GM12878 (cell line): Measurements from ENCODE around the gene PMAIP1. TPM values are rescaled to one million over a fixed set of nuclear protein-coding genes. Genes with fewer than 3 reads are reported as not detected.

Experiments
- ATF7 ChIP-seq: fragments of 450-650 bp; IDR thresholded peaks from 2 replicates; pipeline ENCODE4 v1.6.1; 2016; ENCODE audit warnings: low read depth, mild to moderate bottlenecking
- CHD2 ChIP-seq: IDR thresholded peaks from 2 replicates; pipeline ENCODE4 v1.6.1; 2011; ENCODE audit warnings: low read depth, low read length, improper control_type of control experiment, borderline replicate concordance
- EP300 ChIP-seq, 2 experiments: fragments of 150-350 bp in 1 of 2; IDR thresholded peaks; 2 replicates each; pipeline ENCODE4 v1.6.1; 2011 to 2012; ENCODE audit warnings: low read depth in 2 of 2, low read length in 2 of 2, borderline replicate concordance in 1 of 2, improper control_type of control experiment in 1 of 2, inconsistent platforms in 1 of 2; ENCODE audit not compliant: control insufficient read depth in 1 of 2
- FOS ChIP-seq: IDR thresholded peaks from 3 replicates; pipeline ENCODE4 v1.6.1; 2011; ENCODE audit warnings: borderline replicate concordance; ENCODE audit not compliant: insufficient read length; ENCODE audit errors: extremely low read depth
- HCFC1 ChIP-seq: fragments of 150-350 bp; IDR thresholded peaks from 2 replicates; pipeline ENCODE4 v1.6.1; 2014; ENCODE audit warnings: low read length
- JUNB ChIP-seq: IDR thresholded peaks from 2 replicates; pipeline ENCODE4 v1.6.1; 2016; ENCODE audit warnings: antibody characterized with exemption, mild to moderate bottlenecking
- KAT2A ChIP-seq: conservative IDR thresholded peaks from 2 replicates; pipeline ENCODE4 v1.6.1; 2011; ENCODE audit warnings: low read depth, low read length; ENCODE audit not compliant: control insufficient read depth
- KLF5 ChIP-seq: fragments of 450-650 bp; IDR thresholded peaks from 2 replicates; pipeline ENCODE4 v1.6.1; 2014; ENCODE audit warnings: mild to moderate bottlenecking; ENCODE audit not compliant: partially characterized antibody
- MTA3 ChIP-seq: IDR thresholded peaks from 2 replicates; pipeline ENCODE4 v1.6.1; 2012; ENCODE audit warnings: low read length, inconsistent platforms, borderline replicate concordance
- MYB ChIP-seq: fragments of 150-350 bp; IDR thresholded peaks from 2 replicates; pipeline ENCODE4 v1.6.1; 2014; ENCODE audit warnings: mild to moderate bottlenecking, low read depth, low read length, borderline replicate concordance
- PML ChIP-seq: IDR thresholded peaks from 2 replicates; pipeline ENCODE4 v1.6.1; 2012; ENCODE audit warnings: low read length, inconsistent platforms
- POLR2A ChIP-seq: IDR thresholded peaks from 2 replicates; pipeline ENCODE4 v1.6.1; 2011; ENCODE audit warnings: low read depth, mild to moderate bottlenecking, low read length
- RAD21 ChIP-seq: IDR thresholded peaks from 2 replicates; pipeline ENCODE4 v1.6.1; 2011; ENCODE audit warnings: mild to moderate bottlenecking, low read depth, low read length, moderate library complexity; ENCODE audit not compliant: insufficient read depth
- SIX5 ChIP-seq: IDR thresholded peaks from 2 replicates; pipeline ENCODE4 v1.6.1; 2011; ENCODE audit warnings: mild to moderate bottlenecking, low read depth, low read length, moderate library complexity; ENCODE audit not compliant: severe bottlenecking
- SMARCA5 ChIP-seq: fragments of 450-650 bp; IDR thresholded peaks from 2 replicates; pipeline ENCODE4 v1.6.1; 2017; ENCODE audit warnings: mild to moderate bottlenecking
- STAT3 ChIP-seq: IDR thresholded peaks from 2 replicates; pipeline ENCODE4 v1.6.1; 2011; ENCODE audit warnings: low read depth, low read length, improper control_type of control experiment
- TCF7 ChIP-seq: IDR thresholded peaks from 2 replicates; pipeline ENCODE4 v1.6.1; 2014; ENCODE audit warnings: antibody characterized with exemption, borderline replicate concordance
- polyA plus RNA-seq, 11 experiments: library from polyadenylated mRNA; depleted of rRNA in 4 of 11; unstranded in 6 of 11; stranded (reverse) in 5 of 11; fragments of >200 nt; fragmentation: Nextera tagmentation in 4 of 11; fragmentation: Illumina TruSeq in 1 of 11; extraction: Ambion mirVana in 4 of 11; extraction: Trizol in 1 of 11; gene quantifications; 1 replicate in 1 of 11; 2 replicates in 10 of 11; pipeline versions ENCODE4 v1.2.1 to v1.2.3, GENCODE V29; 2011 to 2016; ENCODE audit warnings: inconsistent platforms in 2 of 11, missing spikeins in 2 of 11, low read depth in 1 of 11
- total RNA-seq, 4 experiments: library from RNA; depleted of rRNA in 3 of 4; stranded (reverse); fragments of >200 nt in 3 of 4; fragmentation: Illumina TruSeq in 1 of 4; extraction: Trizol in 1 of 4; gene quantifications; 2 replicates each; pipeline versions ENCODE4 v1.2.1 to v1.2.3, GENCODE V29; 2013 to 2021
- TF ChIP-seq, protein P1 (sequence below), 3 experiments: IDR thresholded peaks in 2 of 3; conservative IDR thresholded peaks in 1 of 3; 2 replicates each; pipeline ENCODE4 v1.5.1; 2011; ENCODE audit warnings: low read depth in 3 of 3, low read length in 3 of 3, mild to moderate bottlenecking in 3 of 3, control low read depth in 2 of 3, moderate library complexity in 2 of 3, inconsistent platforms in 1 of 3, mixed read lengths in 1 of 3; ENCODE audit not compliant: control insufficient read depth in 2 of 3, insufficient read depth in 1 of 3; ENCODE audit errors: extremely low read depth in 1 of 3
- TF ChIP-seq, protein P2 (sequence below): fragments of 450-650 bp; IDR thresholded peaks from 2 replicates; pipeline ENCODE4 v1.6.1; 2018; ENCODE audit warnings: mild to moderate bottlenecking, low read depth, moderate library complexity; ENCODE audit not compliant: partially characterized antibody
- TF ChIP-seq, protein P3 (sequence below): IDR thresholded peaks from 2 replicates; pipeline ENCODE4 v1.6.1; 2012; ENCODE audit warnings: mild to moderate bottlenecking, low read depth, low read length
- TF ChIP-seq, protein P4 (sequence below): fragments of 450-650 bp; IDR thresholded peaks from 2 replicates; pipeline ENCODE4 v1.6.1; 2016; ENCODE audit warnings: mild to moderate bottlenecking

PMAIP1 gene
- total and polyA plus RNA-seq, 10 of the 15 experiments (the other 5 are each of a cell fraction or from before 2014, with no cell fraction given): 74.0 to 219 (median 112) TPM

DNA sequence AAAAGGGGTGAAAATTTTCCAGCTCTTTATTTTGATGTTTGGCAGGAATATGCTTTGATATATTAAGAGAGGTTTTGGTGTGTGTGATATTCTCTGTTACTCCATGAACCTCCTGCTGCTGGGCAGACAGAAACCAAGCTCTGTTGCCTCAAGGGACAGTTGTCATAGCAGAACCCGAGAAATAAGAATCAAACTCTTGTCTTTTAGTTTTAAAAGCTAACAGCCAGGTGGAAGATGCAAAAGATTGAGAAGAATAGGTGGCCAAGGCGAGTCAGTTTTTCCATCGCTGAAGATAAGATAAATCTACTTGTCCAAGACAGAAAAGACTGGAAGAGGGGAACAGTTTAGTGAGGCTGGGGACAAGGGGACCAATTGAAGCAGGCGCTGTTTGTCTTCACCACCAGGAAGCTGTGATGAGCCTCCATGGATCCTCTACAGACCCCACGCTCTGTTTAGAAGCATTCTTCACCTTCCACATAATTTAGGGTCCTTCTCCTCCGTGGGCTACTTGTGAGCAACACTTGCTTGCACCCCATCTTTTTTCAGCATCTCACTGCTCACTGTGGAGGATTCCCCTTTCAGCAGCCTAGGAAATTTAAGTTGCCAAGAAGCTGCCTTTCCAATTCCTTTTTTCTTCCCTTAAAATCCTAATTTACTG, 23.9 kb downstream of the PMAIP1 start (continued):
- TF ChIP-seq, protein P1, sequence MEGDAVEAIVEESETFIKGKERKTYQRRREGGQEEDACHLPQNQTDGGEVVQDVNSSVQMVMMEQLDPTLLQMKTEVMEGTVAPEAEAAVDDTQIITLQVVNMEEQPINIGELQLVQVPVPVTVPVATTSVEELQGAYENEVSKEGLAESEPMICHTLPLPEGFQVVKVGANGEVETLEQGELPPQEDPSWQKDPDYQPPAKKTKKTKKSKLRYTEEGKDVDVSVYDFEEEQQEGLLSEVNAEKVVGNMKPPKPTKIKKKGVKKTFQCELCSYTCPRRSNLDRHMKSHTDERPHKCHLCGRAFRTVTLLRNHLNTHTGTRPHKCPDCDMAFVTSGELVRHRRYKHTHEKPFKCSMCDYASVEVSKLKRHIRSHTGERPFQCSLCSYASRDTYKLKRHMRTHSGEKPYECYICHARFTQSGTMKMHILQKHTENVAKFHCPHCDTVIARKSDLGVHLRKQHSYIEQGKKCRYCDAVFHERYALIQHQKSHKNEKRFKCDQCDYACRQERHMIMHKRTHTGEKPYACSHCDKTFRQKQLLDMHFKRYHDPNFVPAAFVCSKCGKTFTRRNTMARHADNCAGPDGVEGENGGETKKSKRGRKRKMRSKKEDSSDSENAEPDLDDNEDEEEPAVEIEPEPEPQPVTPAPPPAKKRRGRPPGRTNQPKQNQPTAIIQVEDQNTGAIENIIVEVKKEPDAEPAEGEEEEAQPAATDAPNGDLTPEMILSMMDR (IDR thresholded peaks at IDR 0.05 in 2 of 3, conservative IDR thresholded peaks at IDR 0.05 in 1 of 3; ENCODE audit: control insufficient read depth in 2 of 3, extremely low read depth in 1 of 3, insufficient read depth in 1 of 3, low read depth in 3 of 3, low read length in 3 of 3): no peak
- no peak for TF ChIP-seq CHD2
- TF ChIP-seq, protein P2, sequence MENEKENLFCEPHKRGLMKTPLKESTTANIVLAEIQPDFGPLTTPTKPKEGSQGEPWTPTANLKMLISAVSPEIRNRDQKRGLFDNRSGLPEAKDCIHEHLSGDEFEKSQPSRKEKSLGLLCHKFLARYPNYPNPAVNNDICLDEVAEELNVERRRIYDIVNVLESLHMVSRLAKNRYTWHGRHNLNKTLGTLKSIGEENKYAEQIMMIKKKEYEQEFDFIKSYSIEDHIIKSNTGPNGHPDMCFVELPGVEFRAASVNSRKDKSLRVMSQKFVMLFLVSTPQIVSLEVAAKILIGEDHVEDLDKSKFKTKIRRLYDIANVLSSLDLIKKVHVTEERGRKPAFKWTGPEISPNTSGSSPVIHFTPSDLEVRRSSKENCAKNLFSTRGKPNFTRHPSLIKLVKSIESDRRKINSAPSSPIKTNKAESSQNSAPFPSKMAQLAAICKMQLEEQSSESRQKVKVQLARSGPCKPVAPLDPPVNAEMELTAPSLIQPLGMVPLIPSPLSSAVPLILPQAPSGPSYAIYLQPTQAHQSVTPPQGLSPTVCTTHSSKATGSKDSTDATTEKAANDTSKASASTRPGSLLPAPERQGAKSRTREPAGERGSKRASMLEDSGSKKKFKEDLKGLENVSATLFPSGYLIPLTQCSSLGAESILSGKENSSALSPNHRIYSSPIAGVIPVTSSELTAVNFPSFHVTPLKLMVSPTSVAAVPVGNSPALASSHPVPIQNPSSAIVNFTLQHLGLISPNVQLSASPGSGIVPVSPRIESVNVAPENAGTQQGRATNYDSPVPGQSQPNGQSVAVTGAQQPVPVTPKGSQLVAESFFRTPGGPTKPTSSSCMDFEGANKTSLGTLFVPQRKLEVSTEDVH: no peak
- TF ChIP-seq POLR2A: no peak
- TF ChIP-seq, protein P3, sequence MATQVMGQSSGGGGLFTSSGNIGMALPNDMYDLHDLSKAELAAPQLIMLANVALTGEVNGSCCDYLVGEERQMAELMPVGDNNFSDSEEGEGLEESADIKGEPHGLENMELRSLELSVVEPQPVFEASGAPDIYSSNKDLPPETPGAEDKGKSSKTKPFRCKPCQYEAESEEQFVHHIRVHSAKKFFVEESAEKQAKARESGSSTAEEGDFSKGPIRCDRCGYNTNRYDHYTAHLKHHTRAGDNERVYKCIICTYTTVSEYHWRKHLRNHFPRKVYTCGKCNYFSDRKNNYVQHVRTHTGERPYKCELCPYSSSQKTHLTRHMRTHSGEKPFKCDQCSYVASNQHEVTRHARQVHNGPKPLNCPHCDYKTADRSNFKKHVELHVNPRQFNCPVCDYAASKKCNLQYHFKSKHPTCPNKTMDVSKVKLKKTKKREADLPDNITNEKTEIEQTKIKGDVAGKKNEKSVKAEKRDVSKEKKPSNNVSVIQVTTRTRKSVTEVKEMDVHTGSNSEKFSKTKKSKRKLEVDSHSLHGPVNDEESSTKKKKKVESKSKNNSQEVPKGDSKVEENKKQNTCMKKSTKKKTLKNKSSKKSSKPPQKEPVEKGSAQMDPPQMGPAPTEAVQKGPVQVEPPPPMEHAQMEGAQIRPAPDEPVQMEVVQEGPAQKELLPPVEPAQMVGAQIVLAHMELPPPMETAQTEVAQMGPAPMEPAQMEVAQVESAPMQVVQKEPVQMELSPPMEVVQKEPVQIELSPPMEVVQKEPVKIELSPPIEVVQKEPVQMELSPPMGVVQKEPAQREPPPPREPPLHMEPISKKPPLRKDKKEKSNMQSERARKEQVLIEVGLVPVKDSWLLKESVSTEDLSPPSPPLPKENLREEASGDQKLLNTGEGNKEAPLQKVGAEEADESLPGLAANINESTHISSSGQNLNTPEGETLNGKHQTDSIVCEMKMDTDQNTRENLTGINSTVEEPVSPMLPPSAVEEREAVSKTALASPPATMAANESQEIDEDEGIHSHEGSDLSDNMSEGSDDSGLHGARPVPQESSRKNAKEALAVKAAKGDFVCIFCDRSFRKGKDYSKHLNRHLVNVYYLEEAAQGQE: no peak
- 0 out of 2 replicates have a peak, but pooled peaks have one; percentile 56 for TF ChIP-seq SMARCA5
- TF ChIP-seq FOS: no peak
- TF ChIP-seq, protein P4, sequence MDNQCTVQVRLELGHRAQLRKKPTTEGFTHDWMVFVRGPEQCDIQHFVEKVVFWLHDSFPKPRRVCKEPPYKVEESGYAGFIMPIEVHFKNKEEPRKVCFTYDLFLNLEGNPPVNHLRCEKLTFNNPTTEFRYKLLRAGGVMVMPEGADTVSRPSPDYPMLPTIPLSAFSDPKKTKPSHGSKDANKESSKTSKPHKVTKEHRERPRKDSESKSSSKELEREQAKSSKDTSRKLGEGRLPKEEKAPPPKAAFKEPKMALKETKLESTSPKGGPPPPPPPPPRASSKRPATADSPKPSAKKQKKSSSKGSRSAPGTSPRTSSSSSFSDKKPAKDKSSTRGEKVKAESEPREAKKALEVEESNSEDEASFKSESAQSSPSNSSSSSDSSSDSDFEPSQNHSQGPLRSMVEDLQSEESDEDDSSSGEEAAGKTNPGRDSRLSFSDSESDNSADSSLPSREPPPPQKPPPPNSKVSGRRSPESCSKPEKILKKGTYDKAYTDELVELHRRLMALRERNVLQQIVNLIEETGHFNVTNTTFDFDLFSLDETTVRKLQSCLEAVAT: no peak
- no peak for TF ChIP-seq MTA3
- TF ChIP-seq HCFC1: no peak
- no peak for TF ChIP-seq KAT2A
- no peak; the same call in none of the 2 replicates for TF ChIP-seq JUNB
- TF ChIP-seq ATF7: 0 out of 2 replicates have a peak, but pooled peaks have one; percentile 34
- no peak for TF ChIP-seq PML
- TF ChIP-seq STAT3: no peak
- TF ChIP-seq MYB: no peak
- TF ChIP-seq TCF7: no peak
- no peak for TF ChIP-seq RAD21
- no peak for TF ChIP-seq KLF5
- TF ChIP-seq EP300 (IDR thresholded peaks at IDR 0.05; ENCODE audit: borderline replicate concordance in 1 of 2, control insufficient read depth in 1 of 2, low read depth in 2 of 2, low read length in 2 of 2): peak in 1 of 2 experiments; percentile 2; a peak in 1 of 4 replicates
- TF ChIP-seq SIX5: no peak
